ENCODE results near the gene POU2F2. TPM values are rescaled to one million over a fixed set of nuclear protein-coding genes. Genes with fewer than 3 reads are reported as not detected.

The POU2F2 gene
- total RNA-seq, 2 donors from 2014 or later, result 2.1 to 3.1 TPM

DNA sequence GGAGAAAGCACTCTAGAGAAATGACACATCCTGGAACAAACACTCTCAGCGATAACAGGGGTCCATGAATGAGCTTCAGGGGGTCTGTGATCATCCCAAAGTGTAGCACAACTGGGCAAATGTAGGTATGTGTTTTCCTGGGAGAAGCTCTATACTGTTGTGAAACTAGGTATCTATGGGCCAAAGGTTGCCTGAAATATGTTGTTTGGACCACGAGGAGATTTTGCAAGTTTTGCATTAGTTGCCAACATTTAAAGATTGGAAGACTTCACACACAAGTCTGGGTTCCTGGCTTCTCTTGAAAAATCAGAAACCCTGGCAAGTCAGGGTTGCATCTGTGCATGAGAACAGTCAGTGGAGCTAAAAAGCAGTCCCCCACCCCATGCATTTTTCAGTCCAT lies 26.7 kb upstream of the POU2F2 start:
- intact Hi-C loops (cut with DNase I), result no loop called here
- no peak for DNase-seq (ENCODE audit: low spot score)

DNA sequence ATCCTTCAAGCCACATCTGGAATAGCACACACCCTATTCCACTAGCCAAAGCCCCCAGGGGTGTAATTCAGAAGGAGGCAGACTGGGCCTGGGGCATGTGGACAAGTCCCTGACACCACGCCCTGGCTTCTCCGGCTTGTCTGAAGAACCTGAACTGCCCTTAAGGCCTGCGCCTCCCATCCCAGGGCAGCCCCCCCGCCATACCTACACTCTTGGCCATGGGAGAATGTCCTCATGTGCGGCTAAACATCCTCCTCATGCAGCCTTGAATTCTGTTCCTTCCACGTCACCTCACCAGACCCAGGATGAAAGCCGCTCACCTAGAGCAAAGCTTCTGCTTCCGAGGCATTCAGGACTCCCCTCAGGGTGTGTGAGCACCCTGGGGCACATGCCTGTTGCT lies 24.3 kb upstream of the POU2F2 start:
- intact Hi-C loops (cut with DNase I), result no loop called here
- DNase-seq (ENCODE audit: low spot score), result no peak

DNA sequence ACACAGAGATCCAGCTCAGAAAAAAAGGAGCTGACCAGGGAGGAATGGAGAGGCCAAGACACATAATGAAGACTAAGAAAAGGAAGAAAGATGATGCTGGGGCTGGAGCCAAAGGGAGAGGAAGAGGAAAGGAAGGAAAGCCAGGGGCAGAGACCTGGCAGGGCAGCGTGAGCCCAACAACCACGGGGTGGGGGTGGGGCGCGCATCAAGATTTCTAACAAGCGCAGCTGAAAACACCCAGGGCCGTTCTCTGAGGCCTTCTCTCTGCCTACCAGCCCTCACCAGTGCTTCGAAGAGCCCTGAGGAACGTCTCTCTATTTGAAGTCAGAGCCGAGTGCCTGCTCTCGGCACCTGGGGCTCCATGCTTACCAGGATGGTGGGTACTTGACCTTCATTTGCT lies 23.6 kb upstream of the POU2F2 start:
- intact Hi-C loops (cut with DNase I), result no loop called here
- DNase-seq (ENCODE audit: low spot score), result no peak

DNA sequence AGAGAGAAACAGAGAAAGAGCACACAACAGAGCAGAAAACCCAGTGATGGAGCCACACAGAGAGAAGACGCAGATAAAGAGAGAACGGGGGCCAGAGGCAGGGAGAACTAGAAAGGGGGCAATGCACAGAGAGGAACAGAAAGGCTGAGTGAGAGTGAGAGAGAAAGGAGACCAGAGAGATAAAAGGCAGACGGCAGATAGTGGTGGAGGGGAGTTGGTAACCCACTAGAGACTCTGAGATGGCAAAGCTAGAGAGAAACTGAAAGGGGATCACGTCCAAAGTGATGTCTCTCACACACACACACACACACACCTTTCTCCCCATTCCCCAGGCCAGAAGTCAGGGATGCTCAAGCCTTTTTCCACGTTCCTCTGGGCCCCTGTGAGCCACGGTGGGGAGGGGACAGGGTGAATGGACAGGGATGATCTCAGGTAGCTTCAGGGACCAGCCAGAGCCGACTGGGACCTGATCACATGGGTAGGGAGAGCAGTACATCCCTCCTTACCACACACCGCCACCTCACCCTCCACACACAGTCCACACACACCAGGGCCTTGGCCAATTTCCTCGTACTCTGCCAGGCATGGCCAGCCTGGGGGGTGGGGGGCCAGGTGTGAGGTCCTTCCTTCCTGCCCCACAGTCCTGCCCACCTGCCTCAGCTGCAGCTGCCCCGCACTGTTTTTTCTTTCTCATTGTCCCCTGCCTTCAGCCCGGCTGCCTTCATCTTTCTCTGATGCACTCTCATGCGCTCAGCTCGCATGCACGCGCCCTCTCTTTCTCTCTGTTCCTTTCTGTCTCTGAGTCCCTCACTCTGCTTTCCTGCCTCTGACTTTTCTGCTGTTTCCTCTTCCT lies 22.5 kb upstream of the POU2F2 start:
- no peak for DNase-seq (ENCODE audit: low spot score)
- intact Hi-C loops (cut with DNase I), result no loop called here

DNA sequence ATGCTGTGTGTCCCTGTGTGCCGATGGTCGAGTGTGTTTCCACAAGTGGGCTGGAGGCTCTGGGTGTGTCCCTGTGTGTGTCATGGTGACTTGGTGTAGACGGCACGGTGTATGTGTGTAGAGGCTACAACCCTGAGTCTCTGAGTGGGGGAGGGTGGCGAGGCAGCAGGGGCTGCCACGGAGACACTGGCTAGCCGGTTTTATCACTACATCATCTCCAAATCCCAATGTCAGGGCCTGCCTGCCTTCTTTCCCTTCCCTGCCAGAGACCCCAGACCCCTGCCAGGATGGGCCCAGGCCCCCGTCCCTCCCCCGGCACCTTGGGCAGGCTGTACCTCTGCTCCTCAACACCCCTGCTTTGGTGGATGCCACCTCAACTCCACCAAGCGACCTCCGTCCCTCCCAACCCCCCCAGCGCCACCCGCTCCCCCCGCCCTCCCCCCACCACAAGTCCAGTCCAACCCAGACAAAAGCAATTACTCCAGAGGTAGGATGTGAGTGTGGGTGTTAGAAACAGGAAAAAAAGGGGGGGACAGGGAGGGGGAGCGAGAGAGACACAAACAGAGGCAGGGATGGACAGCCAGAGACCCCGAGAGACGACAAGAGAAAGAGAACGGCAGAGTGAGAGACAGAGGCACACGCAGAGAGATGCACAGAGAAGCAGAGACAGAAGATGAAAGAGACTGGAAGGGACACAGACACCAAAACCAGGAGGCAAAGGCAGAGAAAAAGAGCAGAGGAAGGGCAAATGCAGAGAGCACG lies 21.6 kb upstream of the POU2F2 start:
- intact Hi-C loops (cut with DNase I), result loop anchor here in 1 of 2 donors (1.0 kb wide), 1 partner anchor 29 kb away; no protein-coding TSS in a partner anchor
- DNase-seq (ENCODE audit: low spot score), result no peak

DNA sequence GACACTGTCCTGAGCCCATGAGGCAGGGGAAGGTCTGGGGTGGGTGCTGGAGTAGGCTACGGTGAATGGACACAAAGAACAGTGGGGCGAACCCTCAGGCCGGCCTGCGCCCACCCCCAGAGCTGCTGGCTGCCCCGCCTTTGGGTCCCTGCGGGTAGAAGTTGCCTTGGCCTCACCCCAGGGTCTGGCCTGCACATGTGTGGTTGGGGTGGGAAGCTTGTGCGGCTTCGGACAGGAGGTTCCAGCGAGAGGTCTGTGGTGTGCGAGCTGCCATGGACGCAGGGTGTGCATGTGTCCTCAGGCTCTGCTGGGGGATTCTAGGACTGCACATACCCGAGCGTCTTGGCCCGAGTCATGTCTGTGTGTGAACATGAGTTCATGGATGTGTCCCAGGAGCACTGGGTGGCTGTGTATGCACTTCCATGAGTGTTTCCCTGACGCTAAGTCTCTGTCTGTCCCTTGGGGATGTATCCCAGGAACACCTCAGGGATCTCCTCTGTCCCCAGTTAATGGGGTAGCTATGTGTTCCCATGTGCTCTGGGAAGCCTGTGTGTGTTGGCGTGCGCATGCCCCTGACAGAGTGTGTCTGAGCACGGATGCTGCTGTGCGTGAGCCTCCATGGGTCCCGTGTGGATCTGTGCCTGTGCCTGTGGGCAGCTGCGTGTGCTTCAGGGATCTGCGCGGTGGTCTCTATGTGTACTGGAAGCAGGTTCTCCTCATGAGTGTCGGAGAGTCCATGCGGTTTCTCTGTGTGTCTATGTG lies 20.8 kb upstream of the POU2F2 start:
- DNase-seq (ENCODE audit: low spot score), result no peak
- intact Hi-C loops (cut with DNase I), result loop anchor here in 1 of 2 donors (1.0 kb wide), 1 partner anchor 30 kb away; no protein-coding TSS in a partner anchor

DNA sequence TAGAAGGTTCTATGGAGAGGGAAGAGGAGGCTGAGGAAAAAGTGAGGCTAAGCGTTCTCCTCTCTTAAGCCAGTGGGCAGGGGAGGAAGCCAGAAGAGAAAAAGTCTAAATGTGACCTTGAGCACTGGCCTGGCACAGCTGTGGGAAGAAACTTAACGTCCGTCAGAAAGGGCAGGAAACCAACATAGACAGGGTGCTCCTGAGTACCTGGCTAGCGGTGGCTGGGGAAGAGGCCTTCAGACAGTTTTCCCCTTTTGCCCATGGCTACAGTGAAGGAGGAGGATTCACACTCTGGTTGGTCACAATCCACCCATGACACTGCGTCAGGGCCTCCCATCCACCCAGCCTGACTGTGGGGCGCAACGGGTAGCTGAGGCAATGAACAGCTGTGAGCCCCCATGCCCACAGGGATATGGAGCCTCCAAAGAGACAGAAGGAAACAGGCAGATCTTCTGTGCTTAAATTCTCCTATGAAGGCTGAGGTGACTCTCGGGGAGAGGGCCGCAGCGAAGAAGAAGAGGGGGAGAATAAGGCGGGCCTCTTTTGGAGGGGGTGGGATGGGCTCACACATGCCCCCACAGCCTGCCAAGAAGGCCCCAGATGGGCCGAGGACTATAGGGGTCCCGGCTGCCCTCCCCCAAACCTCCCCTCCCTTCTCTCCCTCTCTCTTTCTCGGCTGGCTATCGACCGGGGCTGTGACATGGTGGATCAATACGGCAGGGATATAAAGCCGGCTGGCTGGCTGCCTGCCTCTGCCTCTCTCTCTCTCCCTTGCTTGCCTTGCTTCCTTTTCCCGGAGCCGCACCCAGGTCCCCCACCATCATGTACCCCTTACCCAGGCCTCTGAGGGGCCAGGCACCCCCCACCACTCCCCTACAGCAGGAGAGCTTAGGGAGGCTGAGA lies 19.8 kb upstream of the POU2F2 start:
- intact Hi-C loops (cut with DNase I), result no loop called here
- no peak for DNase-seq (ENCODE audit: low spot score)

DNA sequence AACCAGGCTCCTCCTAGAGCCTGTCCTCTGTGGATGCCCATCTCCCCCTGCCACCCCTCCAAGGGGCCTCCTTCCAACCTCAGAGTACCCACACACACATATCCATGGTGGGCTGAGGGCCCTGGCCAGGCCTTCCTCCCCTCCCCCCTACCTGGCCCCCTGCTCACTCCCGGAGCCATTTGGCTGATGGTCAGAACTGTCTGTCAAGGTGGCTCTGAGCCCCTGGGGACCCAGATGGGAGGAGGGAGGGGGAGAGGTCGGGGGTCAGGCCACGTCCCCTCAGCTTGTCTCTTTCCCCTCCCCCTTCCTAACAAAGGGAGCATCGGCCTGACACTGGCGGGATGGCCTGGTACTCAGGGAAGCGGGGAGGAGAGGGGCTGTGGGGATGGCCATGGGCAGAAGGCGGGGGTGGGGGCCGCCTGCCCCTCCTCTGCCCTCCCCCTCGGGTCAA lies 18.7 kb upstream of the POU2F2 start:
- intact Hi-C loops (cut with DNase I), result no loop called here
- no peak for DNase-seq (ENCODE audit: low spot score)

DNA sequence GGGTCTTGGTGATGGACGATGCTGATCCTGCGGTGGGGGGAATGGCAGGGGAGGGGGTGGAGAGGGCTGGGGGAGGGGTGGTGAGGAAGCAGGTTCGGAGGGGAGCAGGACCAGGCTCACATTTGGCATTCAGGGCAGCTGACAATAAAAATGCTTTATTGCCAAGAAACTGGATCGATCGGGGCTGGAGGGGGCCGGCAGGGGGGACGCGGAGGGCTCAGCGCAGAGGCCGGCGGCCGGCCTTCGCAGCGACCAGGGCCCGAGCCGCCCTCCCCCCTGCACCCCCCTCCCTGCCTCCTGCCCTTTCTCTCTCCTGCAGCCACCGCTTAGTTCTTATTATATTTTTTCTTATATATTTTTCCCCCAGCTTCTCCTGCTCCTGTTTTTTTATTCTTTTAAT lies 18.1 kb upstream of the POU2F2 start:
- DNase-seq (ENCODE audit: low spot score), result no peak
- intact Hi-C loops (cut with DNase I), result no loop called here

DNA sequence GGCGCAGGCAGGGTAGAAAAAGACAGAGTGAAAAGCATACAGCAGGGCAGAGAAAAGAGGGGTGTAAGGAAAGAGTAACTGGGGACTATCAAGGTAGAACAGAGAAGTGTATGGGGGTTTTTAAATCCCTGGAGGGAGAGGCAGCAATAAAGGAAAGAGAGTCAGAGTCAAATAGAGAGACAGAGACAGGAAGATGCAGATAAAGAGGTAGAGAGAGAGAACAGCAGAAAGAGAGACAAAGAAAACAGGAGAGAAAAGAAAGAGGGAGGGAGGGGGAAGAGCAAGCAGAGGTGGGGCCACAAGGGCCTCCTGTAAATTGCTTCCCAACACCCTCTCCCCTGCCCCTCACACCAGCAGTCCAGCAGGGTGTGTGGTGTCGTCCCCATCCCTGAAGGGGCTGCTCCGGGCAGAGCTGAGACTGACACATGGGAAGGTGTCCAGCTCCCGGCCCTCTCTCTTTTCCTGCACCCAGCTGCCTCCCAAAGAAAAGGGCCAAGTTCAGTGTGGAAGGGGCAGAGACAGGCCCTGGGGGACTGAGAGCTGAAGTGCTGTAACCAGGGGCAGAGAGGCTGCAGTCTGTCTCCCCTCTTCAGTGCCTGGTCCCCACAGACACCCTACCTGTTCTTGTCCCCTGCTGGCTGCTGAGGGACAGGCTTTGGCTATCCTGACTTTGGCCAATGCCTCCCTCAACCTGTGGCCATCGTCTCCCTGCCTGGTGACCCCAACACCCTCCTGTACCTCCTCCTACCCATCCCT lies 17.4 kb upstream of the POU2F2 start:
- DNase-seq (ENCODE audit: low spot score), result no peak
- intact Hi-C loops (cut with DNase I), result no loop called here

DNA sequence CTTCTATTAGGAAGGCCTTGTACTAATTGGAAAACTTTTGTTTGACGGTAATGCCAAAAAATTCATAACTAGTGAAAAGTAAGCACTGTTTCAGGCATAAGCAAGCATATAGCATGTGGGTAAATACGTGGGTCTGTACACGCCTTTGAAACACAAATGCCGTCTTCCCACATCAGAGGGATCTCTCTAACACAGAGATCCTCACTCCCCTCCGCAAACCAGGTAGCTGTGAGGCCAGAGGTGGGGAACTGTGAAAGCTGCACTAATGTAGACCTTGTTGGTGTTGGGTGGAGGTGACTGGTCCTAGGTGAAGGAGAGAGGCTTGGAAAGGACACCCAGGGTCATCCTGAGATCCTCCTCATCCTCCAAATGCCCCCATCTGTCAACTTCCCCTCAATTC lies 16.0 kb upstream of the POU2F2 start:
- DNase-seq (ENCODE audit: low spot score), result no peak
- intact Hi-C loops (cut with DNase I), result no loop called here

DNA sequence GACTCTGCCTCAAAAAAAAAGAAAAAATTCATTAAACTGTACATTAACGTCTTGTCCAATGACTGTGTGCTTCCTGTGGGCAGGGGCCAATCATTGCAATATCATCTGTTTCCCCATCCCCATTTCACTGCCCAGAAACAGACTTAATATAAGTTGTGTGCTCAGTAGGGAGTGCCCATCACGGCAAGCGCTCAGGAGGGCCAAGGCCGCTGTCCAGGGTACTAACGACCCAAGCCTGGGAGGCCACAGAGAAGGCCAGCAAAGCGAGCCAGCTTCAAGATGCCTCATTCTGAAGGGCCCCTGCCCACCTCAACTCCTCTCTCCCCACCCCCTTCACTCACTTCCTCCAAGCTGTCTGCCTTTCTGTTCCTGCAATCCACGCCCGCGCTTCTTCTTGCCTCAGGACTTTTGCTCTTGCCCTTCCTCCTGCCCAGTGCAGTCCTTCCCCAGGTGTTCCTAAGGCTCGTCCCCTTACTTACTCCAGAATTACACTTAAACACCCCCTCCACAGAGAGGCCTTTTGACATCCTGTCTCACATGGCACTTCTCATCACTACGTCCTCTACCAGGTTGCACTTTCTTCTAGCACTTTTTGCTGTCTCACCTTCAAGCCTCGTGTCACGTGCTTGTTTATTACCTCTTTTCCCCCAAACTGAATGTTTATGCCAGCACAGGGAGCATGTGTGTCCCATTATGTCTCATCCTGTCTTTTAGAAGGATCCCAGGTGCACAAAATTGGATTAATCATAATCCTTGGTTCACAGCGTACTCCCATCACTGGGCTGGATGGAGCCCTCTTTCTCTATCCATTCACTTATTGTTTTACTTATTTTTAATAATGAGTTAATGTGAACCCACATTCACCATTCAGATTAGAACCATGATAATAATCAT lies 11.3 kb upstream of the POU2F2 start:
- intact Hi-C loops (cut with DNase I), result no loop called here
- DNase-seq (ENCODE audit: low spot score), result no peak

DNA sequence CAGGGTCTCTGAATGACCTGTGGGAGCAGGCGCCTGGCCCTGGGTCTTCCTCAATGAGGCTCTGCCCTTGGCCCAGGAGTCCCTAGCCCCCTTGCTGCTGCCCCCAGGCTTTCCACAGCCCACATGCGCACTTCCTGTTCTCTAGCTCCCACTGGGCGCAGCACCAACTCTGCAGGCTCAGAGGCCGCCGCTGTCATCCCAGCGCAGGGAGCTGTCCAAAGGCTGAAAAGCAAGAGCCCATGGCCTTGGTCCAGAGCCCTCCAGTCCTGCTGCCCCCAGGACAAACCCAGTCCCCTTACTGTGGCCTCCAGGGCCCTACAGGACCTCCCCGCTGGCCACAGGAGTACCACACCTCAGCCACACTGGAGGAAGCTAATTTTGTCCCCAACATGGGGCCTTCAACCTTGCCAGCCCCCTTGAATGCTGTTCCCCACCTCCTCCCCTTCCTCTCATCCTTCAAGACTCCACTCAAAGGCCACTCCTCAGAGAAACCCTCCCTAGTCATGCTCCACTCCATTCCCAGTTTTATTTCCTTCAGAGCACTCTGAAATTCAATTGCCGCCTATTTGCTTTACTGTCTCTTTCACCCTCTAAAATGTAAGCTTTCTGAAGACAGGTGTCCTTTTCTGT lies 8.0 kb upstream of the POU2F2 start:
- intact Hi-C loops (cut with DNase I), result no loop called here
- peak; percentile 88 for DNase-seq (ENCODE audit: low spot score)

DNA sequence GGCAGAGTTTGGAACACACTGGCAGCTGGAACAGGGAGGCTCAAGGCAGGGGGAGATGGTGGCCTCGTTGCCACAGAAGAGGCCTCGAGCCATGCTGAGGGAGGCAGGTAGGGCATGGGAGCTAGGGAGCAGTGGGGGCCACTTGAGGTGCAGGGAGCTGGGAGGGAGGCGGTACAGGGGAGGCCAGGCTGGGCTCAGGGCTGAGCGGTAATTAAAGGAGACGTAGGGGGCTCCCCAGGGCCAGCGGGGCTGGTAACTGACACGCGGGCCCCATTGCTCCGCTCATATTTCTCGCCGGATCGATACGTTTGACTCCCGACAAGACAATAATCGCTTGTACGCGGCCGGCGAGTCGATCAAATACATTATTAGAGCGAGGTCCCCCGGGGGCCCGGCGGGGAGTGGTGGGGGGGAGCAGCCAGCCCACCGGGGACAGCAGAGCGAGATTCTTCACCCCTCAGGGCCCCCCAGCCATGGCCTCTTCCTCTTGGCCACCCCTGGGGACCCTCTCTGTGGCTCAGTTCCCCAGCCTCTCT lies 2.4 kb upstream of the POU2F2 start:
- intact Hi-C loops (cut with DNase I), result loop anchor here (5.0 to 10.0 kb wide), 2 partner anchors 48 to 190 kb away; partner anchors contain the start of gene MEGF8 (in 1 of the 2)
- no peak for DNase-seq (ENCODE audit: low spot score)

DNA sequence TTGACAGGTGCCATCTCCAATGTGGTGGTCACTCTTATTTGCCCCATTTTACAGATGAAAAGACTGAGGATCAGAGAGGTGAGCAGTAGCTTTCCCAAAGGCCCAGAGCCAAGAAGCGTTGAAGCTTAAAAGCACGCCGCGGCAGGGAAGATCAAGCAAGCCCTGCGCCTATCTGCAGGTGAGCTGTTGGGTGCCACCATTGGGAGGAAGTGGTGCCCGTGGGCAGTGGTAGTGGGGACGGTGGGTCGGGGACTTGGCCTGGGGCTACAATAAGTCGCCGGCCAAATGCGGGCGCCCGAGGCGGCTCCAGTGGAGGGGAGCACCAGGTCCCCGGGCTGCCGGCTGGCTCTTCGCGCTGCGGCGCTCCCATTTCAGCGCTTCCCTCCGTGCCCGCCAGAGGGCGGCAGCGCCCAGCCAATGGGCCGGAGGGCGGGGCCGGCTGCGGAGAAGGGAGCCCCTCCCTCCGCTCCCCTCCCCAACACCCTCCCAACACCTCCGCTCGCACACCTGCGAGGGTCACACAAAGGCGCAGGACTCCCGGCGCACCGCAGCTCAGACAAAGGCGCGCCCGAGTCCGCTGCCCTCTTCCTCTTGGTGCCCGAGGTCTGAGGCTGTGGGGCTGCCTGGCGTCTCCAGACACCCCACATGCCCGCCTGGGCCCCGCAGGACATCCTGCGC lies 744 bp upstream of the POU2F2 start:
- DNase-seq (ENCODE audit: low spot score), result peak; percentile 91
- intact Hi-C loops (cut with DNase I), result loop anchor here (5.0 to 10.0 kb wide), 2 partner anchors 49 to 192 kb away; partner anchors contain the start of gene MEGF8 (in 1 of the 2)

All from posterior vena cava (tissue), 2 donors.